Aorta (tissue), 5 donors: ENCODE data around the gene KLHL11. TPM values are rescaled to one million over a fixed set of nuclear protein-coding genes. Genes with fewer than 3 reads are reported as not detected.
A peak's percentile ranks its signal among the peaks of the same experiment; 100 is the strongest.
"Not testable (repeated sequence)": the region's sequence is repeated elsewhere in the genome, so short reads cannot be mapped to it uniquely, and the experiment has no call there.

Experiments
- ATAC-seq: fragments of 200-7000 bp; cut with Tn5 transposase; one replicate; pipeline ENCODE4 v1.9.1; 2022; ENCODE audit warnings: moderate library complexity; ENCODE audit not compliant: low FRiP score
- DNase-seq, 2 donors: peaks; one replicate each; pipeline ENCODE4 v3.0.0-alpha.2; 2020
- H3K27ac ChIP-seq, 2 donors: one replicate each; pipeline ENCODE4 v1.5.1; 2013; ENCODE audit warnings: low read length in 2 of 2, mild to moderate bottlenecking in 2 of 2, moderate library complexity in 2 of 2, control low read depth in 1 of 2, inconsistent platforms in 1 of 2, low read depth in 1 of 2
- H3K27me3 ChIP-seq, 2 donors: one replicate each; pipeline ENCODE4 v1.6.1; 2013; ENCODE audit warnings: control low read depth in 1 of 2, low read length in 1 of 2, mild to moderate bottlenecking in 1 of 2, moderate library complexity in 1 of 2; ENCODE audit not compliant: insufficient read depth in 2 of 2, control insufficient read depth in 1 of 2
- H3K36me3 ChIP-seq, 2 donors: one replicate each; pipeline ENCODE4 v1.6.1; 2013; ENCODE audit warnings: control low read depth in 1 of 2, low read length in 1 of 2, mild to moderate bottlenecking in 1 of 2; ENCODE audit not compliant: insufficient read depth in 2 of 2, control insufficient read depth in 1 of 2
- H3K4me1 ChIP-seq, 2 donors: one replicate each; pipeline ENCODE4 v1.6.1; 2013; ENCODE audit warnings: low read length in 2 of 2, control low read depth in 1 of 2, mild to moderate bottlenecking in 1 of 2, moderate library complexity in 1 of 2; ENCODE audit not compliant: insufficient read depth in 2 of 2, control insufficient read depth in 1 of 2
- H3K4me3 ChIP-seq, 2 donors: one replicate each; pipeline ENCODE4 v1.5.1; 2013; ENCODE audit warnings: low read length in 2 of 2, control low read depth in 1 of 2, mild to moderate bottlenecking in 1 of 2
- H3K9me3 ChIP-seq: one replicate; pipeline ENCODE4 v1.6.1; 2013; ENCODE audit warnings: mild to moderate bottlenecking, low read length; ENCODE audit not compliant: control insufficient read depth
- WGBS, 2 donors: extraction: QIAGEN DNeasy Blood & Tissue Kit; methylation state at CpG; one replicate each; pipeline ENCODE4 v1.1.7; 2013; 5-methylcytosine and 5-hydroxymethylcytosine counted together
- intact Hi-C, 2 donors: fragments of 100-400 bp; cut with DNase I; formaldehyde crosslinking; loops; one replicate each; pipeline versions ENCODE4 v1.14.2 to v1.15.0; 2022
- polyA plus RNA-seq, 2 donors: library from polyadenylated mRNA; stranded (reverse); fragments of 200-250 nt; gene quantifications; one replicate each; pipeline ENCODE4 v1.2.3, GENCODE V29; 2013
- total RNA-seq, 2 donors: library from RNA; stranded (reverse); fragmentation: NEBNext Ultra II Directional; extraction: Animal tissue kit (Norgen Biotek cat#: 25700); gene quantifications; one replicate each; pipeline ENCODE4 v1.2.1, GENCODE V29; 2021
- donor health status: healthy with polysubstance abuse.
- donor health status: Bipolar disorder and iron deficiency.
- donor health status: DM: no; HTN: no; CAD: no.
- donor health status: DM: no; HTN: no; CAD: no.
- donor health status: DM: yes; HTN: yes; CAD: no.

KLHL11 gene
- total and polyA plus RNA-seq, 4 donors, result 1.0 to 11.9 (median 6.9) TPM

DNA sequence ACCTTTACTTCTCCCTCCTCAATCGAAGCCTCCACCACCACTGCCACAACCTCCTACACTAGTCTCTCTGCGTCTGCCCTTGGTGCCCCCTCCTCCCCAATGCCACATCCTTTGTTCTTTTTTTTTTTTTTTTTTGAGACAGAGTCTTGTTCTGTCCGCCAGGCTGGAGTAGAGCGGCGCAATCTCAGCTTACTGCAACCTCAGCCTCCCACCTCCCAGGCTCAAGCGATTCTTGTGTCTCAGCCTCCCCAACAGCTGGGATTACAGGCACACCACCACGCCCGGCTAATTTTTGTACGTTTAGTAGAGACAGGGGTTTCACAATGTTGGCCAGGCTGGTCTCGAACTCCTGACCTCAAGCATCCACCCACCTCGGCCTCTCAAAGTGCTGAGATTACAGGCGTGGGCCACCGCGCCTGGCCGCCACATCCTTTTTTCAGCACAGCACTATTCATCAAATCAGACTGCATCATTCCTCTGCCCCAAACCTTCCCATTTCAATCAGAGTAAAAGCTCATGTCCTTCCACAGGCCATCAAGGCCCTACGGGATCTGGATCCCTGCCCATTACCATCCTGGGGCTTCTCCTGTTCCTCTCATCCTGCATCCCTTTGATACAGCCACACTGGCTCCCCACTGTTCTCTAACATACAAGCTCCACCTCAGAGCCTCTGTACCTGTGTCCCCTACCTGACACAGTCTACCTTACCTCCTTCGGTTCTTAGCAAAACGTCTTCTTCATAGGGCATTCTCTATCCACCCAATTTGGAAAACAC, 2.0 kb downstream of the KLHL11 start:
- H3K4me1 ChIP-seq, result peaks cover 0 to 4% of the 10 kb centered on the region in 2 donors
- ATAC-seq (no peak), DNase-seq (no peak)
- no peaks in the 10 kb centered on the region for H3K9me3 ChIP-seq
- WGBS, 2 donors, result 70 to 73% methylated on average over 18 of the region's 18 CpGs
- intact Hi-C loops, result no loop called here
- H3K27me3 ChIP-seq, result no peaks in the 10 kb centered on the region
- no peak overlapping the region for H3K27ac ChIP-seq
- no peaks in the 10 kb centered on the region for H3K36me3 ChIP-seq
- H3K4me3 ChIP-seq, result peak overlapping the region in 1 of 2 donors; percentile 81

DNA sequence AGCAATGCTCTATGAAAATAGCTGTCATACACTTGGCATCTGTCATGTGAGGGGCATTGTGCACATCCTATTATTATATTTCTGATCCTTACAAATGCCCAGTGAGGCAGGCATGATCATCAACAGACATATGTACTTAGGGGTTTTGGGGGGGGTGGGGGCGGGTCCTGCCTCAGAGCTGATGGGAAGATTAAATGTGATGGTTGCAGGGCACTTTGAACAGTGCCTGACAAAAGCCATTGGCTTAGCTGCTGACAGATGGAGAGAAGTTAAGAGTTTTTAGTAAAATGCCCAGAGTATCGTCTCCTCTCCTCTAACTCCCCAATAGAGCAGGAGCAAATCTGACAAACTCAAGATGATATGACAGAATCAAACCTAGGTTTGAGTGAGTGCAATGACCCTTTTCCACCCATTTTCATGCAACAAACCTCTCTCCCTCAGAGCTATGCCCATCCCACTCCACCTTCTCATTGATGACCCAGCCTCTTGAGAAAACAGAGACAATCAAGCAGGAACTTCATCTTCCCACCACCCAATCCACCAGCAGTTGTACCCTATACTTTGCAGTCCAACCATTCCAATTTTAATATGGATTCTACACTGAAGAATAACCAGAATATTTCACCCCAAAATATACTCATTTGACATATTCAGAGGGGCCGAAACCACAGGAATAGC, 4.8 kb downstream of the KLHL11 start:
- Histone ChIP-seq H3K27ac (no peak overlapping the region), H3K4me3 (no peak overlapping the region), H3K36me3 (no peaks in the 10 kb centered on the region), H3K9me3 (no peaks in the 10 kb centered on the region), H3K4me1 (peaks cover 0 to 4% of the 10 kb centered on the region in 2 donors), H3K27me3 (no peaks in the 10 kb centered on the region)
- no peak for DNase-seq
- intact Hi-C loops, result no loop called here
- 75 to 76% methylated on average over 3 of the region's 3 CpGs for WGBS, 2 donors
- no peak for ATAC-seq

DNA sequence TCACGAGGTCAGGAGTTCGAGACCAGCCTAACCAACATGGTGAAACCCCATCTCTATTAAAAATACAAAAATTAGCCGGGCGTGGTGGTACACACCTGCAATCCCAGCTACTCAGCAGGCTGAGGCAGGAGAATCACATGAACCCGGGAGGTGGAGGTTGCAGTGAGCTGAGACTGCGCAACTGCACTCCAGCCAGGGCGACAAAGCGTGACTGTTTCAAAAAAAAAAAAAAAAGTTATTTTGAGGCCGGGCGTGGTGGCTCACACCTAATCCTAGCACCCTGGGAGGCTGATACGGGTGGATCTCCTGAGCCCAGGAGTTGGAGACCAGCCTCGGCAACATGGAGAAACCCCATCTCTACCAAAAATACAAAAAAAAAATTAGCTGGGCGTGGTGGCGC, 13.8 kb downstream of the KLHL11 start:
- H3K27me3 ChIP-seq, H3K27ac ChIP-seq, ATAC-seq, DNase-seq, H3K36me3 ChIP-seq, H3K9me3 ChIP-seq, H3K4me3 ChIP-seq, H3K4me1 ChIP-seq, intact Hi-C loops: not testable (repeated sequence)
- 96 to 98% methylated on average over 14 of the region's 14 CpGs for WGBS, 2 donors

DNA sequence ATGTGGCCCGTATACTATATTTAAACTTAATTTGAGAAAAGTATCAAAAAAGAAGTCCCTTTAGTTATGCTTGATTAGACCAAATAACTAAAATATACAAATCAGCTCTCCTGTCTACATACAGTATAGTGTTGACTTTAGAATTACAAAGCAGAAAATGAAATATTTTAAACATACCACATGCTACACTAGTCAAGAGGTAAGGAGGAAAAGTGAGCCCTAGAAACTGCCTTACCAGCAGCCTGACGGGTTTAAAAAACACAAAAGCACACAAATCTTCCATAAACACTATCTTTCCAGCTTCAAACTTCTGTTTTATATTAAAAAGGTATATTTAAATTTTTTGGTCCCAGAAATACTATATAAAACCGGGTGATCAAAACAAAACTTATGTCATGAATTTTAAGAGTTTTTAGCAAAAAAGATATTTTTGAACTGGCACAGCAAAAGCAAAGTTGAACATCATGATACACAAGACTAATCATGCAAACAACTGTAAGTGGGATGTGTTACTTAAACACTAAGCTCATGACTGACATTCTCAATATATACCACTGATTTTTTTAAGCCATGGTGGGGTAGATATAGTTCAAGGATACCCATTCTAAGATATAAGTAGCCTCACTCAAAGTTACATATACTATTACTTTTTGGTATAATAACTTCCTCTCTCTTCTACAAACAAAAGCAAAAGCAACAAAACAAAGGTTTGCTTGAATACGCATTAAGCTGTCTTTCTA, 15.8 kb downstream of the KLHL11 start:
- ATAC-seq (no peak), DNase-seq (no peak)
- Histone ChIP-seq H3K36me3 (peaks cover 3 to 6% of the 10 kb centered on the region in 2 donors), H3K27me3 (no peaks in the 10 kb centered on the region), H3K9me3 (no peaks in the 10 kb centered on the region), H3K27ac (no peak overlapping the region), H3K4me3 (no peak overlapping the region), H3K4me1 (no peaks in the 10 kb centered on the region)
- 19 to 27% methylated on average over 4 of the region's 4 CpGs for WGBS, 2 donors
- intact Hi-C loops, result no loop called here

DNA sequence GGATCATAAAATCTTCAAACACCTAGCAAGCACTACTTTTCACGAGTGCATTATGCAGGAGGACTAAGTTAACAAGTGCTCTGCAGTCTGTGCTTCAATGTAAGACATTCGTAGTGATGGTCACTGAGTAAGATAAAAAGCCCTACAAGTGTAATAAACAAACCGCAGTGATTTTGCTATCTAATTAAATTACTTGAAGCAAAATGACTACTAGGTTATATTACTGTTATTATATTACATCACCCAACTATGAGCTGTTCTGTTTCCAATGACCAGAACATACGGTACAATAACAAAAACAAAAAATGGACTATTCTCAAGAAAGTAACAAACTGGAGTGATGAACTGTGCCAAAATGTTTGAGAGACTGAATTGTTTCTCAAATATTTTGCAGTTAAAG, 16.4 kb downstream of the KLHL11 start:
- Histone ChIP-seq H3K9me3 (no peaks in the 10 kb centered on the region), H3K4me3 (no peak overlapping the region), H3K4me1 (no peaks in the 10 kb centered on the region), H3K36me3 (peaks cover under 1 to 3% of the 10 kb centered on the region in 2 donors), H3K27me3 (no peaks in the 10 kb centered on the region), H3K27ac (no peak overlapping the region)
- no peak for ATAC-seq
- DNase-seq, result no peak
- 24 to 25% methylated on average over 4 of the region's 4 CpGs for WGBS, 2 donors
- intact Hi-C loops, result no loop called here

DNA sequence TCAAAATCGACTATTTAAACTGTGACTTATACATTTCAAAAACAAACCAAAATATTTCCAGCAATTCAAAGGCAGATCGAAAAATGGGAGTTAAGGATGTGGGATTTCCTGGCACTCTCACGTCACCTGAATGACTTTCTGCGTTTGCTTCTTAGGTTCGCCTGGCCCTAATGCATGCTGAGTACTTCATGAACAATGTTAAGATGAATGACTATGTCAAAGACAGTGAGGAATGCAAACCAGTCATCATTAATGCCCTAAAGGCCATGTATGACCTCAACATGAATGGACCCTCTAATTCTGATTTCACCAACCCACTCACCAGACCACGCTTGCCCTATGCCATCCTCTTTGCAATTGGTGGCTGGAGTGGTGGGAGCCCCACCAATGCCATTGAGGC, 20.3 kb downstream of the KLHL11 start:
- Histone ChIP-seq H3K4me3 (no peak overlapping the region), H3K4me1 (no peaks in the 10 kb centered on the region), H3K27me3 (no peaks in the 10 kb centered on the region), H3K9me3 (no peaks in the 10 kb centered on the region), H3K27ac (no peak overlapping the region), H3K36me3 (no peaks in the 10 kb centered on the region)
- 92 to 94% methylated on average over 6 of the region's 6 CpGs for WGBS, 2 donors
- DNase-seq, result no peak
- ATAC-seq, result no peak
- intact Hi-C loops, result no loop called here

DNA sequence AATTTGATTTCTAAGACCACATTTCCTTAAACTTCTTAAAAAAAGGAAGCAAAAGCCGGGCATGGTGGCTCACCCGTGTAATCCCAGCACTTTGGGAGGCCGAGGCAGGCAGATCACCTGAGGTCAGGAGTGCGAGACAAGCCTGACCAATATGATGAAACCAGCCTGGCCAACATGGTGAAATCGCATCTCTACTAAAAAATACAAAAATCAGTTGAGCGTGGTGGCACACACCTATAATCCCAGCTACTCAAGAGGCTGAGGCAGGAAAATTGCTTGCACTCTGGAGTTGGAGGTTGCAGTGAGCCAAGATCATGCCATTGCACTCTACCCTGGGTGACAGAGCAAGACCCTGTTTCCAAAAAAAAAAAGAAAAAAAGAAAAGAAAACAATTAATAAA, 24.4 kb downstream of the KLHL11 start:
- whole genome bisulfite sequencing, 2 donors, result 95 to 98% methylated on average over 6 of the region's 6 CpGs
- H3K36me3 ChIP-seq, H3K27ac ChIP-seq, H3K4me1 ChIP-seq, H3K27me3 ChIP-seq, H3K4me3 ChIP-seq, intact Hi-C loops, DNase-seq, H3K9me3 ChIP-seq, ATAC-seq: not testable (repeated sequence)

DNA sequence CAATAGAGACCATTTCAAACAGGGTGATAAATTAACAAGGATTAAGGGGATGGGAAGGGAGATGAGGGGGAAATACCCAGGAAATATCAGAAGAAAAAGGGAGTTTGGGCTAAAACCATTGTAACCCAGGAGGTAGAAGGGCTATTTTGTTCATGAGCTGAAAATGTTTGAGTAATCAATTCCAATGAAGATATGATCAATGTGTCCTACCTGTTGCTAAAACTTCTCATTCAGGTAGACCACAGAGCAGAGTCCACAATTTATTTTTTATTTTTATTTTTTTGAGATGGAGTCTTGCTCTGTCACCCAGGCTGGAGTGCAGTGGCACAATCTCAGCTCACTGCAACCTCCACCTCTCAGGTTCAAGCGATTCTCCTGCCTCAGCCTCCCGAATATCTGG, 25.8 kb downstream of the KLHL11 start:
- 91 to 96% methylated on average over 2 of the region's 2 CpGs for WGBS, 2 donors
- H3K36me3 ChIP-seq, intact Hi-C loops, H3K27me3 ChIP-seq, H3K9me3 ChIP-seq, H3K4me1 ChIP-seq, DNase-seq, H3K27ac ChIP-seq, ATAC-seq, H3K4me3 ChIP-seq: not testable (repeated sequence)
